ENCODE results near the gene WNT6. TPM values are rescaled to one million over a fixed set of nuclear protein-coding genes. Genes with fewer than 3 reads are reported as not detected.
A peak's percentile ranks its signal among the peaks of the same experiment; 100 is the strongest.

Gene WNT6
- total and polyA plus RNA-seq, 2 experiments from 2014 or later = not detected

DNA sequence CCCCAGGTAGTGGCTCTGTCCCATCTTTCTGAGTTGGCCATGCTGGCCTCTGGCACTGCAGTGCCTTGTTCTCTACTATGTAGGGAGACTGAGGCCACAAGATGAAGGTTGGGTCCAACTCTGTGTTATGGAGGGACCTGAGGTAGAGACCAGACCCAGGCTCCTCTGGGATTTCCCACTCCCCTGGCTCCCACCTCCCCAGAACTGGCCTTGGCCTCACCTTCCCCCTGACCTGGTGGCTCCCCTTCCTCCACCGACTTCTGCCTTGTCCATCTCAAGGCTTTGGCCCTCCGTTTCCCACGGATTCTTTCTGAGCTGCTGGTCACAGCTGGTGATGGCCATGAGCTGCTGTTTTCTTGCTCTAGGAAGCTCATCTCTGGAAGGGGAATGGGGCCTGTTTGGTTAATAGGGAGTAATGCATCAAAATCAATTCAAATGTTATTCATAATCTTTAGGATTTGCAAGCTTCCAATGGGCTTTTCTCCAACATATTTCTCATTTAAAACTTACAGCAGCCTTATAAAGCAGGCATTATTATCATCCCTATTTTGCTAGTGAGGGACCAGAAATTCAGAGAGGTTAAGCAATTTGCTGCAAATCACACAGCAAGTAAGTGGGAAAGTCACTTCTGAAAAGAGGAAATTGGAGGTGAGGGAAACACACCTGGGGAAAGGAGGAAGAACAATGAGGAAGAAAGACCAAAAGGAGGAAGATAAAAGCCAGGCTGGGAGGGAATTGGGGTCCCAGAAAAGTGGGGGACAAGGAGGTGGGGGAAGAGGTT is 28.9 kb upstream of the WNT6 start:
- Histone ChIP-seq H3K27me3 (replicated peaks; ENCODE audit: insufficient read depth) (peaks cover 12% of the 10 kb centered on the region; the same call in 1 of the 2 replicates), H2AFZ (no peak overlapping the region), H3K36me3 (ENCODE audit: low read depth) (no peaks in the 10 kb centered on the region), H3K79me2 (ENCODE audit: insufficient read depth) (no peaks in the 10 kb centered on the region), H3K27ac (no peak overlapping the region), H3K4me3 (no peak overlapping the region), H3K9ac (no peak overlapping the region), H3K9me2 (ENCODE audit: insufficient read depth) (no peaks in the 10 kb centered on the region), H3K4me2 (ENCODE audit: unreplicated experiment) (no peak overlapping the region), H3K4me1 (ENCODE audit: insufficient read depth) (peaks cover 10% of the 10 kb centered on the region; the same call in 1 of the 2 replicates), H3F3A (ENCODE audit: insufficient read depth) (no peaks in the 10 kb centered on the region), H3K9me3 (ENCODE audit: low read depth) (no peaks in the 10 kb centered on the region), H4K20me1 (ENCODE audit: insufficient read depth) (no peaks in the 10 kb centered on the region)
- WGBS, 2 experiments (ENCODE audit: low coverage in 1 of 2, low lambda C conversion rate in 2 of 2, missing lambda C conversion rate in 2 of 2) = 72 to 83% methylated on average over 3 of the region's 3 CpGs
- TF ChIP-seq EZH2phosphoT487 (IDR thresholded peaks at IDR 0.05; ENCODE audit: insufficient read depth, low read depth) (no peak), EZH2 (IDR thresholded peaks at IDR 0.05; ENCODE audit: insufficient read depth, poor library complexity, severe bottlenecking) (no peak)
- in situ Hi-C loops (cut with MboI) = no loop called here
- DNase-seq = no peak

DNA sequence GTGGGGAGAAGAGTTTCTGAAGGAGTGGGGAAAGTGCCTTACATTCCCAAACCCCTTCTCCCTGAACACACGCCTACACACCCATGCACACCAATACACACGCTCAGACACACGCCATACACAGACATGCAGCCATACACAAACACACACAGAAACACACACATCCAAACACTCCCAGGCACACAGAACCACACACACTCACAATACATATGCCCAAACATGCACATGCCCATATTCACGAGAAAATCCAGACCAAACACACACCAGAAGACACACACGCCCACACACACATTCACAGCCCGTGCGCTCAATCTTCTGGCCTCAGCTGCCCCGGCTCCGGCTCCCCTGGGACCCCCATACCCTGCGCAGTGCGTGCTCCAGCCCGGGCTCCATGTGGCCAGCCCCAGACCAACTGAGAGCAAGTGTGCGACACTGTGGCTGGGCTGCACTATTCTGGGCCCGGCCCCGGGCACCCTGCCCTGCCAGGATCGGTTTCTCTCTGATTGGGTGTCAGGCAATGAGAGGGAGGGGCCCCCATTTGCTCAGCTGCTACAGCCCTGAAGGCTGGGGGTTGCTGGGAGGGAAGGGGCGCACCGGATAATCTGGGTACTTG is 28.1 kb upstream of the WNT6 start, which contains the start of gene PRKAG3:
Gene PRKAG3 (minus strand): TSS at position 426 of the 613 bp plus-strand sequence.
- Histone ChIP-seq H3K79me2 (ENCODE audit: insufficient read depth) (no peaks in the 10 kb centered on the region), H3K9ac (no peak within 1 kb of the TSS), H3K27ac (no peak within 1 kb of the TSS), H3K4me2 (ENCODE audit: unreplicated experiment) (no peak within 1 kb of the TSS), H2AFZ (no peak within 1 kb of the TSS; the same call in 1 of the 2 replicates), H4K20me1 (ENCODE audit: insufficient read depth) (no peaks in the 10 kb centered on the region), H3K9me3 (ENCODE audit: low read depth) (no peaks in the 10 kb centered on the region), H3K36me3 (ENCODE audit: low read depth) (no peaks in the 10 kb centered on the region), H3F3A (ENCODE audit: insufficient read depth) (no peaks in the 10 kb centered on the region), H3K4me3 (no peak within 1 kb of the TSS), H3K9me2 (ENCODE audit: insufficient read depth) (no peaks in the 10 kb centered on the region), H3K27me3 (replicated peaks; ENCODE audit: insufficient read depth) (peaks cover 13% of the 10 kb centered on the region; the same call in 1 of the 2 replicates), H3K4me1 (ENCODE audit: insufficient read depth) (peaks cover 10% of the 10 kb centered on the region; the same call in 1 of the 2 replicates)
- peak; percentile 17 for DNase-seq
- in situ Hi-C loops (cut with MboI) = no loop called here
- TF ChIP-seq EZH2 (IDR thresholded peaks at IDR 0.05; ENCODE audit: insufficient read depth, poor library complexity, severe bottlenecking) (no peak), EZH2phosphoT487 (IDR thresholded peaks at IDR 0.05; ENCODE audit: insufficient read depth, low read depth) (no peak)
- WGBS, 2 experiments (ENCODE audit: low coverage in 1 of 2, low lambda C conversion rate in 2 of 2, missing lambda C conversion rate in 2 of 2) = 41 to 42% methylated on average over 18 of the region's 18 CpGs

DNA sequence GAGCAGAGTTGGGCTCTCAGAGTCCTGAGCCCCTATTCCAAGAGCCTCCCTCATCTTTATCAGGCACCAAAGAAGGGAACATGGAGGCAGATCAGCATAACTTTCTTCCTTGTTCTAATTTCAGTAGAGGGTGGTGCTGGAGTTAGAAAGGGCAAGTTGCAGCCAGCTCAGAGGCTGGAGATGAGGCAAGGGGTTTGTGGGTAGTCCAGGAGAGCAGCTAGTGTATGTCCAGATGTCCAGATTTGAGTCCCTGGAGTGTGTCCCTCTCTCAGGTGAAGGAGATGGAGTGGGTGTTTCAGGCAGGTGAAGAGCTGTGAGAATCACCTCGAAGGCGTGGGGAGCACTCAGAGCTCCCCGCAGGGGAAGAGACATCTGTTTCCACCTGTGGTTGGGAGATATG is 27.5 kb upstream of the WNT6 start:
- Histone ChIP-seq H2AFZ (no peak overlapping the region), H3K9me2 (ENCODE audit: insufficient read depth) (no peaks in the 10 kb centered on the region), H3K4me2 (ENCODE audit: unreplicated experiment) (no peak overlapping the region), H3K27me3 (replicated peaks; ENCODE audit: insufficient read depth) (peaks cover 13% of the 10 kb centered on the region; the same call in 1 of the 2 replicates), H3K4me1 (ENCODE audit: insufficient read depth) (peaks cover 10% of the 10 kb centered on the region; the same call in 1 of the 2 replicates), H3K79me2 (ENCODE audit: insufficient read depth) (no peaks in the 10 kb centered on the region), H3K9ac (no peak overlapping the region), H3K4me3 (no peak overlapping the region), H4K20me1 (ENCODE audit: insufficient read depth) (no peaks in the 10 kb centered on the region), H3K36me3 (ENCODE audit: low read depth) (no peaks in the 10 kb centered on the region), H3K9me3 (ENCODE audit: low read depth) (no peaks in the 10 kb centered on the region), H3F3A (ENCODE audit: insufficient read depth) (no peaks in the 10 kb centered on the region), H3K27ac (no peak overlapping the region)
- peak; percentile 19 for DNase-seq
- 67 to 74% methylated on average over 3 of the region's 3 CpGs for WGBS, 2 experiments (ENCODE audit: low coverage in 1 of 2, low lambda C conversion rate in 2 of 2, missing lambda C conversion rate in 2 of 2)
- in situ Hi-C loops (cut with MboI) = no loop called here
- TF ChIP-seq EZH2 (IDR thresholded peaks at IDR 0.05; ENCODE audit: insufficient read depth, poor library complexity, severe bottlenecking) (no peak), EZH2phosphoT487 (IDR thresholded peaks at IDR 0.05; ENCODE audit: insufficient read depth, low read depth) (no peak)

- Histone ChIP-seq H3K4me1 (ENCODE audit: insufficient read depth) (peaks cover 10% of the 10 kb centered on the region; the same call in 1 of the 2 replicates), H3K27me3 (replicated peaks; ENCODE audit: insufficient read depth) (peaks cover 16% of the 10 kb centered on the region; the same call in 1 of the 2 replicates), H3K79me2 (ENCODE audit: insufficient read depth) (no peaks in the 10 kb centered on the region), H3K4me3 (no peak overlapping the region), H3K36me3 (ENCODE audit: low read depth) (no peaks in the 10 kb centered on the region), H3K9me3 (ENCODE audit: low read depth) (no peaks in the 10 kb centered on the region), H3K9me2 (ENCODE audit: insufficient read depth) (no peaks in the 10 kb centered on the region), H3K4me2 (ENCODE audit: unreplicated experiment) (no peak overlapping the region), H4K20me1 (ENCODE audit: insufficient read depth) (no peaks in the 10 kb centered on the region), H3K9ac (no peak overlapping the region), H3F3A (ENCODE audit: insufficient read depth) (no peaks in the 10 kb centered on the region), H3K27ac (no peak overlapping the region), H2AFZ (no peak overlapping the region)
- peak; percentile 45 for DNase-seq
- 0 to 9% methylated on average over 3 of the region's 3 CpGs for WGBS, 2 experiments (ENCODE audit: low coverage in 1 of 2, low lambda C conversion rate in 2 of 2, missing lambda C conversion rate in 2 of 2)
- in situ Hi-C loops (cut with MboI) = no loop called here
- TF ChIP-seq EZH2 (IDR thresholded peaks at IDR 0.05; ENCODE audit: insufficient read depth, poor library complexity, severe bottlenecking) (no peak), EZH2phosphoT487 (IDR thresholded peaks at IDR 0.05; ENCODE audit: insufficient read depth, low read depth) (no peak)
Observed at GRCh38 chr2:218832520-218832919, 27.1 kb upstream of the WNT6 start.
